K562 (cell line): Measurements from ENCODE around the gene GLRX5. TPM values are rescaled to one million over a fixed set of nuclear protein-coding genes. Genes with fewer than 3 reads are reported as not detected.

ENCODE experiments used
- ATAC-seq: fragments of 200-7000 bp; cut with Tn5 transposase; 3 replicates; pipeline ENCODE4 v1.9.1; 2020; ENCODE audit warnings: moderate library complexity
- BruUV-seq: library from RNA; stranded (reverse); fragments of 400-500 nt; replicated peaks from 2 replicates; lab custom pipeline; 2021; lab: Mats Ljungman, UMichigan
- CTCF ChIA-PET: fragments of 300-600 bp; formaldehyde crosslinking; extraction: SDS; loops from one replicate; lab custom pipeline; 2021; ENCODE audit warnings: low intra/inter-chr PET ratio; lab: Yijun Ruan, JAX
- POLR2A ChIA-PET: fragments of 300-600, 350-650 bp; sonication (Branson Sonifier 250); formaldehyde crosslinking; extraction: SDS; loops from one replicate; lab custom pipeline; 2021; ENCODE audit warnings: antibody characterized with exemption, inconsistent platforms; lab: Yijun Ruan, JAX
- DNase-seq, 4 experiments: peaks; one replicate each; pipeline versions ENCODE4 v3.0.0 to v3.0.0-alpha.2; 2011 to 2018; ENCODE audit warnings: low spot score in 3 of 4, mixed read lengths in 3 of 4; ENCODE audit errors: extremely low read depth in 1 of 4
- FAIRE-seq: peaks from 2 replicates; lab custom pipeline; 2011; peaks lifted over from hg19 to GRCh38; lab: Jason Lieb, UNC
- H2AFZ ChIP-seq: 2 replicates; pipeline ENCODE4 v1.6.0; 2011; ENCODE audit warnings: low read depth, low read length, control low read depth, inconsistent platforms
- H3K27ac ChIP-seq: fragments of 200-600 bp; 3 replicates; pipeline ENCODE4 v1.8.0; 2011; ENCODE audit warnings: low read depth, mild to moderate bottlenecking, control low read depth, inconsistent platforms, low read length, moderate library complexity, mixed read lengths; ENCODE audit errors: extremely low read depth
- H3K27me3 ChIP-seq, 2 experiments: fragments of 300-600 bp in 1 of 2; 2 replicates in 1 of 2; 3 replicates in 1 of 2; pipeline versions ENCODE4 v1.6.0 to v1.8.0; 2011; ENCODE audit warnings: inconsistent platforms in 2 of 2, low read length in 2 of 2, mild to moderate bottlenecking in 1 of 2, mixed read lengths in 1 of 2, moderate library complexity in 1 of 2; ENCODE audit not compliant: control insufficient read depth in 2 of 2, insufficient read depth in 2 of 2
- H3K36me3 ChIP-seq: fragments of 300-600 bp; 3 replicates; pipeline ENCODE4 v1.8.0; 2011; ENCODE audit warnings: mild to moderate bottlenecking, low read length, inconsistent platforms; ENCODE audit not compliant: control insufficient read depth, insufficient read depth
- H3K4me1 ChIP-seq, 2 experiments: fragments of 200-600 bp in 1 of 2; replicated peaks in 1 of 2; 2 replicates in 1 of 2; 3 replicates in 1 of 2; pipeline versions ENCODE4 v1.5.1 to v1.8.0; 2011; ENCODE audit warnings: inconsistent platforms in 2 of 2, low read length in 2 of 2, mild to moderate bottlenecking in 1 of 2, mixed read lengths in 1 of 2, moderate library complexity in 1 of 2; ENCODE audit not compliant: control insufficient read depth in 2 of 2, insufficient read depth in 2 of 2
- H3K4me2 ChIP-seq: 2 replicates; pipeline ENCODE4 v1.6.1; 2011; ENCODE audit warnings: low read length, control low read depth, inconsistent platforms, mixed read lengths; ENCODE audit not compliant: insufficient read depth
- H3K4me3 ChIP-seq: fragments of 200-600 bp; sonication (generic), shearing (Covaris generic); 2 replicates; pipeline ENCODE4 v1.5.1; 2016; ENCODE audit warnings: control low read depth, inconsistent platforms
- H3K79me2 ChIP-seq: fragments of 200-600 bp; 3 replicates; pipeline ENCODE4 v1.8.0; 2011; ENCODE audit warnings: low read length, inconsistent platforms; ENCODE audit not compliant: control insufficient read depth, insufficient read depth
- H3K9ac ChIP-seq, 2 experiments: 2 replicates each; pipeline versions ENCODE4 v1.6.0 to v1.6.1; 2011; ENCODE audit warnings: low read depth in 2 of 2, low read length in 2 of 2, control low read depth in 1 of 2, inconsistent platforms in 1 of 2, mild to moderate bottlenecking in 1 of 2, mixed read lengths in 1 of 2; ENCODE audit not compliant: insufficient read depth in 1 of 2
- H3K9me1 ChIP-seq: one replicate; pipeline ENCODE4 v1.6.0; 2011; ENCODE audit warnings: inconsistent platforms, mild to moderate bottlenecking, low read length, moderate library complexity; ENCODE audit not compliant: control insufficient read depth, insufficient read depth
- H3K9me3 ChIP-seq: replicated peaks from 2 replicates; pipeline ENCODE4 v1.5.1; 2011; ENCODE audit warnings: low read depth, low read length, inconsistent platforms; ENCODE audit not compliant: control insufficient read depth, insufficient read depth
- H4K20me1 ChIP-seq: replicated peaks from 2 replicates; pipeline ENCODE4 v1.6.1; 2011; ENCODE audit warnings: low read length, inconsistent platforms, mixed read lengths; ENCODE audit not compliant: control insufficient read depth, insufficient read depth
- ARID1B ChIP-seq: fragments of 450-650 bp; IDR thresholded peaks from 2 replicates; pipeline ENCODE4 v1.6.1; 2016; ENCODE audit warnings: antibody characterized with exemption, mild to moderate bottlenecking, inconsistent platforms
- ARID2 ChIP-seq: fragments of 450-650 bp; IDR thresholded peaks from 2 replicates; pipeline ENCODE4 v1.6.1; 2017; ENCODE audit warnings: antibody characterized with exemption, mild to moderate bottlenecking
- BDP1 ChIP-seq: IDR thresholded peaks from 3 replicates; pipeline ENCODE4 v1.6.1; 2011; ENCODE audit not compliant: insufficient read length, insufficient read depth
- BRF1 ChIP-seq: IDR thresholded peaks from 3 replicates; pipeline ENCODE4 v1.6.1; 2011; ENCODE audit warnings: borderline replicate concordance, mild to moderate bottlenecking; ENCODE audit not compliant: insufficient read length; ENCODE audit errors: extremely low read depth
- CCNT2 ChIP-seq: IDR thresholded peaks from 2 replicates; pipeline ENCODE4 v1.6.1; 2011; ENCODE audit warnings: borderline replicate concordance, low read depth, mild to moderate bottlenecking, moderate library complexity, mixed read lengths, low read length; ENCODE audit not compliant: insufficient read length; ENCODE audit errors: extremely low read depth
- FOS ChIP-seq: IDR thresholded peaks from 3 replicates; pipeline ENCODE4 v1.6.1; 2011; ENCODE audit not compliant: insufficient read length; ENCODE audit errors: extremely low read depth
- FOSL1 ChIP-seq: fragments of 200-800 bp; sonication (Bioruptor generic); conservative IDR thresholded peaks from 2 replicates; pipeline ENCODE4 v1.6.1; 2016; ENCODE audit warnings: missing genetic modification characterization, missing compliant biosample characterization
- FOXA3 ChIP-seq, 2 experiments: fragments of 450-650 bp in 1 of 2; sonication (generic) in 1 of 2; formaldehyde crosslinking; IDR thresholded peaks in 1 of 2; conservative IDR thresholded peaks in 1 of 2; 2 replicates each; pipeline versions ENCODE4 v1.4.0 to v1.8.0; 2020 to 2022; ENCODE audit warnings: mild to moderate bottlenecking in 2 of 2, missing genetic modification reagents in 1 of 2
- JUND ChIP-seq, 2 experiments: IDR thresholded peaks; 2 replicates in 1 of 2; 3 replicates in 1 of 2; pipeline ENCODE4 v1.6.1; 2011; ENCODE audit warnings: borderline replicate concordance in 2 of 2, low read depth in 2 of 2, low read length in 2 of 2, improper control_type of control experiment in 1 of 2, missing biosample characterization in 1 of 2, missing genetic modification characterization in 1 of 2, missing genetic modification reagents in 1 of 2
- KAT8 ChIP-seq: fragments of 450-650 bp; IDR thresholded peaks from 2 replicates; pipeline ENCODE4 v1.6.1; 2016; ENCODE audit warnings: low read depth, mild to moderate bottlenecking
- KLF10 ChIP-seq: fragments of 250-450 bp; sonication (Bioruptor Pico); IDR thresholded peaks from 2 replicates; pipeline ENCODE4 v1.6.1; 2021; ENCODE audit warnings: matching md5 sums
- L3MBTL2 ChIP-seq: fragments of 450-650 bp; IDR thresholded peaks from 2 replicates; pipeline ENCODE4 v1.6.1; 2016; ENCODE audit warnings: mild to moderate bottlenecking, moderate library complexity
- MAFF ChIP-seq: IDR thresholded peaks from 2 replicates; pipeline ENCODE4 v1.6.1; 2012; ENCODE audit warnings: low read length, improper control_type of control experiment
- MAFK ChIP-seq: IDR thresholded peaks from 2 replicates; pipeline ENCODE4 v1.6.1; 2011; ENCODE audit warnings: low read length, improper control_type of control experiment
- MYNN ChIP-seq, 2 experiments: sonication (generic); formaldehyde crosslinking in 1 of 2; IDR thresholded peaks; 2 replicates each; pipeline versions ENCODE4 v1.5.0 to v1.6.1; 2016 to 2020; ENCODE audit warnings: antibody characterized with exemption in 1 of 2, missing genetic modification reagents in 1 of 2
- PHF8 ChIP-seq: fragments of 200-600 bp; sonication (generic); IDR thresholded peaks from 2 replicates; pipeline ENCODE4 v1.6.1; 2012; ENCODE audit warnings: mixed run types, mild to moderate bottlenecking, inconsistent platforms, low read length, moderate library complexity, borderline replicate concordance
- PKNOX1 ChIP-seq: fragments of 450-650 bp; IDR thresholded peaks from 2 replicates; pipeline ENCODE4 v1.6.1; 2016
- POLR2H ChIP-seq: IDR thresholded peaks from 2 replicates; pipeline ENCODE4 v1.6.1; 2016; ENCODE audit warnings: missing genetic modification characterization, low read depth, mild to moderate bottlenecking, control low read depth, missing compliant biosample characterization, moderate library complexity
- PRMT5 ChIP-seq: sonication (generic); formaldehyde crosslinking; IDR thresholded peaks from 2 replicates; pipeline ENCODE4 v1.5.0; 2020; ENCODE audit warnings: missing genetic modification reagents
- TAF15 ChIP-seq: fragments of 200-400 bp; formaldehyde crosslinking; IDR thresholded peaks from 2 replicates; pipeline ENCODE4 v1.6.1; 2017; ENCODE audit warnings: mild to moderate bottlenecking, low read depth, low read length, moderate library complexity
- ZNF316 ChIP-seq: fragments of 450-650 bp; IDR thresholded peaks from 2 replicates; pipeline ENCODE4 v1.6.1; 2016
- ZNF586 ChIP-seq: fragments of 450-650 bp; formaldehyde crosslinking; conservative IDR thresholded peaks from 2 replicates; pipeline ENCODE4 v1.4.0; 2020; ENCODE audit warnings: mild to moderate bottlenecking, moderate library complexity
- WGBS: fragments of 100-300 bp; shearing (Covaris generic); methylation state at CpG from one replicate; pipeline ENCODE4 v1.1.6; 2016; ENCODE audit warnings: low coverage, mixed read lengths; ENCODE audit not compliant: insufficient coverage; ENCODE audit errors: missing lambda C conversion rate; 5-methylcytosine and 5-hydroxymethylcytosine counted together
- in situ Hi-C: fragments of 300-500 bp; cut with MboI; formaldehyde crosslinking; loops from 4 replicates; pipeline ENCODE4 v1.15.0; 2018; ENCODE audit warnings: inconsistent platforms, mixed read lengths
- intact Hi-C: fragments of 100-400 bp; cut with micrococcal nuclease; formaldehyde crosslinking; loops from 2 replicates; pipeline ENCODE4 v1.14.2; 2022
- polyA plus RNA-seq, 8 experiments: library from polyadenylated mRNA; depleted of rRNA in 4 of 8; stranded (reverse) in 5 of 8; unstranded in 3 of 8; fragments of >200 nt; fragmentation: Nextera tagmentation in 2 of 8; fragmentation: Illumina TruSeq in 1 of 8; extraction: Ambion mirVana in 2 of 8; extraction: Trizol in 1 of 8; gene quantifications; 2 replicates each; pipeline versions ENCODE4 v1.2.1 to v1.2.3, GENCODE V29; 2011 to 2014; ENCODE audit warnings: inconsistent platforms in 1 of 8, missing spikeins in 1 of 8
- total RNA-seq, 7 experiments: library from RNA; depleted of rRNA in 6 of 7; stranded (reverse); fragments of >200 nt in 6 of 7; fragmentation: Illumina TruSeq in 2 of 7; extraction: Trizol in 2 of 7; gene quantifications; 2 replicates each; pipeline versions ENCODE4 v1.2.1 to v1.2.3, GENCODE V29; 2011 to 2021; ENCODE audit warnings: low replicate concordance in 1 of 7

Gene GLRX5
- total and polyA plus RNA-seq, 9 of the 15 experiments (the other 6 are each of a cell fraction or from before 2014, with no cell fraction given) = 16.7 to 96.8 (median 66.8) TPM

- H3K79me2 ChIP-seq = peaks cover 69% of the 10 kb centered on the region
- peak overlapping the region in 1 of 2 experiments; percentile 77; a peak in 1 of 4 replicates for H3K9ac ChIP-seq
- TF ChIP-seq ARID2 = no peak
- no peak for TF ChIP-seq MYNN (IDR thresholded peaks at IDR 0.05)
- no peak for TF ChIP-seq MYNN (CRISPR knock-in tag; IDR thresholded peaks at IDR 0.05)
- peak; percentile 22 for TF ChIP-seq CCNT2
- no peak for TF ChIP-seq BRF1
- no peak for TF ChIP-seq PHF8
- TF ChIP-seq FOXA3 (CRISPR knock-in tag; conservative IDR thresholded peaks at IDR 0.05 in 1 of 2, IDR thresholded peaks at IDR 0.05 in 1 of 2) = peak in 1 of 2 experiments; percentile 25; a peak in 1 of 4 replicates
- no peak for TF ChIP-seq PRMT5
- TF ChIP-seq MAFF = peak; percentile 96
- TF ChIP-seq KAT8 = no peak
- TF ChIP-seq FOS = no peak
- TF ChIP-seq ZNF586 (CRISPR knock-in tag) = no peak
- no peak for TF ChIP-seq TAF15
- TF ChIP-seq BDP1 = no peak
- peak; percentile 10; the same call in 1 of the 2 replicates for TF ChIP-seq ARID1B
- TF ChIP-seq JUND (IDR thresholded peaks at IDR 0.05; ENCODE audit: borderline replicate concordance, low read depth, low read length) = peak; percentile 41; the same call in 1 of the 2 replicates
- TF ChIP-seq JUND (tag; IDR thresholded peaks at IDR 0.05; ENCODE audit: borderline replicate concordance, low read depth, low read length) = no peak
- peak; percentile 29; the same call in 1 of the 2 replicates for TF ChIP-seq POLR2H (tag)
- no peak for TF ChIP-seq PKNOX1
- TF ChIP-seq FOSL1 (tag) = peak; percentile 64; the same call in 1 of the 2 replicates
- TF ChIP-seq L3MBTL2 = peak; percentile 54
- peak; percentile 95 for TF ChIP-seq MAFK
- TF ChIP-seq KLF10 = no peak
- TF ChIP-seq ZNF316 = peak; percentile 98
Observed at GRCh38 chr14:95531473-95531872, 3.4 kb upstream of the GLRX5 start.

More at GRCh38 chr14:95531473-95531872, 3.4 kb upstream of the GLRX5 start:
- Histone ChIP-seq H3K27me3 (no peaks in the 10 kb centered on the region), H2AFZ (no peak overlapping the region), H3K4me3 (no peak overlapping the region), H4K20me1 (peaks cover 13% of the 10 kb centered on the region; the same call in 1 of the 2 replicates), H3K9me1 (no peaks in the 10 kb centered on the region), H3K4me1 (peaks cover 5 to 26% of the 10 kb centered on the region in 2 experiments; a peak in 4 of 5 replicates), H3K36me3 (peaks cover 34% of the 10 kb centered on the region; the same call in 2 of the 3 replicates), H3K9me3 (no peaks in the 10 kb centered on the region), H3K4me2 (peak overlapping the region; percentile 100), H3K27ac (peak overlapping the region; percentile 32)
- ChIA-PET CTCF (no interaction called here), POLR2A (interaction anchor here (0.7 to 1.0 kb wide), 3 partner anchors 8 to 17 kb away, joined by 3 to 4 read pairs (median 3); no protein-coding TSS in a partner anchor)
- in situ Hi-C loops (no loop called here), intact Hi-C loops (no loop called here)
- no TSS peak for BruUV-seq
- peak in 1 of 4 experiments; percentile 38 for DNase-seq
- FAIRE-seq = no peak
- ATAC-seq = no peak
- WGBS = 8% methylated on average over 3 of the region's 3 CpGs
